Frontal cortex (tissue), 1 donor: ENCODE measurements around the gene ZNF785. TPM values are rescaled to one million over a fixed set of nuclear protein-coding genes. Genes with fewer than 3 reads are reported as not detected.

Experiments
- small RNA-seq: library from RNA; depleted of rRNA; stranded (forward); fragments of <200 nt; gene quantifications from one replicate; pipeline ENCODE3, GENCODE V24; 2014
- total RNA-seq: library from RNA; depleted of rRNA; stranded (reverse); fragments of >200 nt; gene quantifications from one replicate; pipeline ENCODE4 v1.2.3, GENCODE V29; 2014

The ZNF785 gene
- total RNA-seq, 1 donor from 2014 or later = 18.3 TPM

Small RNA genes lying within 50 kb of the gene (small RNA-seq; reads per million reads assigned to genes)
- gene AC093249.1 (not detected), gene AC093249.4 (not detected)

Other genes with a start within 250 kb of the ZNF785 start
- gene CD2BP2, start 230.4 kb downstream of the ZNF785 start, total RNA-seq = 38.7 TPM
- 25.3 TPM for gene TBC1D10B, start 215.2 kb downstream of the ZNF785 start, total RNA-seq
- not detected for gene MYL11, start 210.9 kb downstream of the ZNF785 start, total RNA-seq
- gene SEPTIN1, start 203.1 kb downstream of the ZNF785 start, total RNA-seq = not detected
- gene ZNF48, start 190.3 kb downstream of the ZNF785 start, total RNA-seq = 39.9 TPM
- 9.0 TPM for gene ZNF771, start 178.1 kb downstream of the ZNF785 start, total RNA-seq
- gene DCTPP1, start 155.7 kb downstream of the ZNF785 start, total RNA-seq = 28.9 TPM
- 12.6 TPM for gene SEPHS2, start 139.8 kb downstream of the ZNF785 start, total RNA-seq
- 0.82 TPM for gene ITGAL, start 113.0 kb downstream of the ZNF785 start, total RNA-seq
- 25.7 TPM for gene ZNF768, start 59.1 kb downstream of the ZNF785 start, total RNA-seq
- gene ZNF747, start 50.8 kb downstream of the ZNF785 start, total RNA-seq = 15.1 TPM
- gene ZNF764, start 27.3 kb downstream of the ZNF785 start, total RNA-seq = 6.1 TPM
- 7.3 TPM for gene ZNF688, start 14.0 kb downstream of the ZNF785 start, total RNA-seq
- 9.0 TPM for gene ZNF689, start 24.7 kb upstream of the ZNF785 start, total RNA-seq
- 7.3 TPM for gene PRR14, start 65.3 kb upstream of the ZNF785 start, total RNA-seq
- gene FBRS, start 72.7 kb upstream of the ZNF785 start, total RNA-seq = 8.2 TPM
- 14.3 TPM for gene SRCAP, start 113.5 kb upstream of the ZNF785 start, total RNA-seq
- gene PHKG2, start 162.7 kb upstream of the ZNF785 start, total RNA-seq = 8.6 TPM
- gene CFAP119, start 176.4 kb upstream of the ZNF785 start, total RNA-seq = 3.3 TPM
- 90.1 TPM for gene RNF40, start 176.6 kb upstream of the ZNF785 start, total RNA-seq
- 11.4 TPM for gene ZNF629, start 201.5 kb upstream of the ZNF785 start, total RNA-seq